GM12878 (cell line): Measurements from ENCODE around the gene SEC22C.
A peak's percentile ranks its signal among the peaks of the same experiment; 100 is the strongest.

ENCODE experiments used
- CBFB ChIP-seq: IDR thresholded peaks from 2 replicates; pipeline ENCODE4 v1.6.1; 2016; ENCODE audit warnings: antibody characterized with exemption, low read depth
- CBX5 ChIP-seq: sonication (generic); IDR thresholded peaks from 2 replicates; pipeline ENCODE4 v1.6.1; 2016; ENCODE audit warnings: low read depth, moderate library complexity, mild to moderate bottlenecking, inconsistent platforms
- EZH2 ChIP-seq: IDR thresholded peaks from 2 replicates; pipeline ENCODE4 v1.6.1; 2012; ENCODE audit warnings: low read depth, mild to moderate bottlenecking, control low read depth, inconsistent platforms, low read length, borderline replicate concordance; ENCODE audit not compliant: control insufficient read depth
- MXI1 ChIP-seq: fragments of 150-350 bp; IDR thresholded peaks from 2 replicates; pipeline ENCODE4 v1.6.1; 2011; ENCODE audit warnings: low read depth, mild to moderate bottlenecking, inconsistent platforms, low read length, improper control_type of control experiment
- POLR2A ChIP-seq: IDR thresholded peaks from 2 replicates; pipeline ENCODE4 v1.6.1; 2011; ENCODE audit warnings: low read depth, mild to moderate bottlenecking, low read length
- RAD21 ChIP-seq: IDR thresholded peaks from 2 replicates; pipeline ENCODE4 v1.6.1; 2011; ENCODE audit warnings: mild to moderate bottlenecking, low read depth, low read length, moderate library complexity; ENCODE audit not compliant: insufficient read depth
- YY1 ChIP-seq: IDR thresholded peaks from 2 replicates; pipeline ENCODE4 v1.6.1; 2011; ENCODE audit warnings: low read depth, mild to moderate bottlenecking, low read length
- TF ChIP-seq, protein P1 (sequence below), 3 experiments: IDR thresholded peaks in 2 of 3; conservative IDR thresholded peaks in 1 of 3; 2 replicates each; pipeline ENCODE4 v1.5.1; 2011; ENCODE audit warnings: low read depth in 3 of 3, low read length in 3 of 3, mild to moderate bottlenecking in 3 of 3, control low read depth in 2 of 3, moderate library complexity in 2 of 3, inconsistent platforms in 1 of 3, mixed read lengths in 1 of 3; ENCODE audit not compliant: control insufficient read depth in 2 of 3, insufficient read depth in 1 of 3; ENCODE audit errors: extremely low read depth in 1 of 3
- TF ChIP-seq, protein P2 (sequence below): IDR thresholded peaks from 2 replicates; pipeline ENCODE4 v1.6.1; 2011; ENCODE audit warnings: borderline replicate concordance, low read depth, mild to moderate bottlenecking, moderate library complexity, mixed read lengths, low read length; ENCODE audit not compliant: insufficient read depth; ENCODE audit errors: extremely low read length
- TF ChIP-seq, protein P3 (sequence below): IDR thresholded peaks from 2 replicates; pipeline ENCODE4 v1.6.1; 2012; ENCODE audit warnings: low read depth, low read length, improper control_type of control experiment
- TF ChIP-seq, protein P4 (sequence below): fragments of 150-350 bp; IDR thresholded peaks from 2 replicates; pipeline ENCODE4 v1.6.1; 2014; ENCODE audit warnings: mild to moderate bottlenecking, low read depth, low read length

DNA sequence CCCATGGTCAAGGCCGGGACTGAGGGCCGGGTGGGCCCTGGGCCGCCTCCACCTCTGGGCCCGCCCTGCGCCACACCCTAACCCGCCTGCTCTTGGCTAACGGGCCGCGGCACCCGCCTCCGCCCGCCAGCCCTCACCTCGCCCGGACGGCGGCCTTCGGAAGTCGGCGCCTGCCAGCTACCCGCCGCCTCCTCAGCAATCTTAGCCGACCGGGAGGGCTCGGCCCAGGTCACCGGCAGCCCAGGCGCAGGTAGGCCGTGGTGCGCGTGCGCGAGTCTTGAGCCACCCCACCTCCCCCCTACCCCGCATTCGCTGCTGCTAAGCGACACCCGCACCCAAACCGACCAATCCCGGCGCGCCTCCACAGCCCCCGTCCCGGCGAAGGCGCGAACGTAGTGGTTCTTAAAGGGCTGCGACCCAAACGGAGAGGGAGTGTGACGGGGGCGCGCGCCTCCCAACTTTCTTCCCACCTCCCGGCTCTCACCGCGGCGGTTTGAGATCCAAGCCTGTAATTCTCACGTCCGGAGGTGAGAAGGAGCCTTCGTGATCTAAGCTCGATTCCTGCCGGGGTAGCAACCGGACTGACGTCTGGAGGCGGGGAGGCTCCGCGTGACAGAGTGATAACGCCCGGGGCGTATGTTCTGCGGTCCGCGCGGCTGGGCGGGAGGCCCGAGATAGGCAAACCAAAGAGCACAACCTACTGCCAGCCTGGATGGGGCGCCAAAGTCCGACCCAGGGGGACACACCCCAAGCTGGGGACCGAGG lies at the start of gene SEC22C:
- TF ChIP-seq, protein P1, sequence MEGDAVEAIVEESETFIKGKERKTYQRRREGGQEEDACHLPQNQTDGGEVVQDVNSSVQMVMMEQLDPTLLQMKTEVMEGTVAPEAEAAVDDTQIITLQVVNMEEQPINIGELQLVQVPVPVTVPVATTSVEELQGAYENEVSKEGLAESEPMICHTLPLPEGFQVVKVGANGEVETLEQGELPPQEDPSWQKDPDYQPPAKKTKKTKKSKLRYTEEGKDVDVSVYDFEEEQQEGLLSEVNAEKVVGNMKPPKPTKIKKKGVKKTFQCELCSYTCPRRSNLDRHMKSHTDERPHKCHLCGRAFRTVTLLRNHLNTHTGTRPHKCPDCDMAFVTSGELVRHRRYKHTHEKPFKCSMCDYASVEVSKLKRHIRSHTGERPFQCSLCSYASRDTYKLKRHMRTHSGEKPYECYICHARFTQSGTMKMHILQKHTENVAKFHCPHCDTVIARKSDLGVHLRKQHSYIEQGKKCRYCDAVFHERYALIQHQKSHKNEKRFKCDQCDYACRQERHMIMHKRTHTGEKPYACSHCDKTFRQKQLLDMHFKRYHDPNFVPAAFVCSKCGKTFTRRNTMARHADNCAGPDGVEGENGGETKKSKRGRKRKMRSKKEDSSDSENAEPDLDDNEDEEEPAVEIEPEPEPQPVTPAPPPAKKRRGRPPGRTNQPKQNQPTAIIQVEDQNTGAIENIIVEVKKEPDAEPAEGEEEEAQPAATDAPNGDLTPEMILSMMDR (IDR thresholded peaks at IDR 0.05 in 2 of 3, conservative IDR thresholded peaks at IDR 0.05 in 1 of 3; ENCODE audit: control insufficient read depth in 2 of 3, extremely low read depth in 1 of 3, insufficient read depth in 1 of 3, low read depth in 3 of 3, low read length in 3 of 3): peak; percentile 42 to 66 (median 47); a peak in 5 of 6 replicates
- no peak for TF ChIP-seq EZH2
- TF ChIP-seq, protein P2, sequence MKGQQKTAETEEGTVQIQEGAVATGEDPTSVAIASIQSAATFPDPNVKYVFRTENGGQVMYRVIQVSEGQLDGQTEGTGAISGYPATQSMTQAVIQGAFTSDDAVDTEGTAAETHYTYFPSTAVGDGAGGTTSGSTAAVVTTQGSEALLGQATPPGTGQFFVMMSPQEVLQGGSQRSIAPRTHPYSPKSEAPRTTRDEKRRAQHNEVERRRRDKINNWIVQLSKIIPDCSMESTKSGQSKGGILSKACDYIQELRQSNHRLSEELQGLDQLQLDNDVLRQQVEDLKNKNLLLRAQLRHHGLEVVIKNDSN: peak; percentile 34
- peak; percentile 88 for TF ChIP-seq POLR2A
- peak; percentile 30; the same call in 1 of the 2 replicates for TF ChIP-seq YY1
- TF ChIP-seq, protein P3, sequence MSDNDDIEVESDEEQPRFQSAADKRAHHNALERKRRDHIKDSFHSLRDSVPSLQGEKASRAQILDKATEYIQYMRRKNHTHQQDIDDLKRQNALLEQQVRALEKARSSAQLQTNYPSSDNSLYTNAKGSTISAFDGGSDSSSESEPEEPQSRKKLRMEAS: peak; percentile 74; the same call in 1 of the 2 replicates
- peak; percentile 64 for TF ChIP-seq MXI1
- TF ChIP-seq CBFB: peak; percentile 35; the same call in 1 of the 2 replicates
- TF ChIP-seq CBX5: no peak
- TF ChIP-seq, protein P4, sequence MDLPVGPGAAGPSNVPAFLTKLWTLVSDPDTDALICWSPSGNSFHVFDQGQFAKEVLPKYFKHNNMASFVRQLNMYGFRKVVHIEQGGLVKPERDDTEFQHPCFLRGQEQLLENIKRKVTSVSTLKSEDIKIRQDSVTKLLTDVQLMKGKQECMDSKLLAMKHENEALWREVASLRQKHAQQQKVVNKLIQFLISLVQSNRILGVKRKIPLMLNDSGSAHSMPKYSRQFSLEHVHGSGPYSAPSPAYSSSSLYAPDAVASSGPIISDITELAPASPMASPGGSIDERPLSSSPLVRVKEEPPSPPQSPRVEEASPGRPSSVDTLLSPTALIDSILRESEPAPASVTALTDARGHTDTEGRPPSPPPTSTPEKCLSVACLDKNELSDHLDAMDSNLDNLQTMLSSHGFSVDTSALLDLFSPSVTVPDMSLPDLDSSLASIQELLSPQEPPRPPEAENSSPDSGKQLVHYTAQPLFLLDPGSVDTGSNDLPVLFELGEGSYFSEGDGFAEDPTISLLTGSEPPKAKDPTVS: no peak
- peak; percentile 70 for TF ChIP-seq RAD21
